ENCODE results near the gene PRR20E. TPM values are rescaled to one million over a fixed set of nuclear protein-coding genes. Genes with fewer than 3 reads are reported as not detected.

The PRR20E gene
- total and polyA plus RNA-seq, 9 of the 15 experiments (the other 6 are each of a cell fraction or from before 2014, with no cell fraction given), result not detected

DNA sequence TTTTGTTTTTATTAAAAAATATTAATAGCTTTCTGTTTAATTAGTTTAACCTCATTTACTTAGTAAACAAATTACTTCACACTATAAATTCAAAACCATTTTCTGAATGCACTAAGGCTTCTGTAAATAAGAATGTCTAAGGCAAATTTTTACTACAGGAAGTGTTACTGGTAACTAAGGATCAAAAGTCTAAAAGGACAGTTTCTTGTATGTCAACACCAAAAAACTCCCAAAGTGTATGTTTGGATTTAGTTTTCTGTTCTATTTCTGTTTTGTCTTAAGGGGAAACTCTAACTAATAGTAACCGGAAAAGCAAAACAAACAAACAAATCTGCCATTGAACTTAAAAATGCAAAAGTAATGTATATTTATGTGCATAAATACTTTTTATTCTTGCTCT lies 24.7 kb downstream of the PRR20E start (continued):
- TF ChIP-seq ZNF655 (CRISPR knock-in tag; IDR thresholded peaks at IDR 0.05), result no peak
- no peak for TF ChIP-seq CSDE1 (IDR thresholded peaks at IDR 0.05)

DNA sequence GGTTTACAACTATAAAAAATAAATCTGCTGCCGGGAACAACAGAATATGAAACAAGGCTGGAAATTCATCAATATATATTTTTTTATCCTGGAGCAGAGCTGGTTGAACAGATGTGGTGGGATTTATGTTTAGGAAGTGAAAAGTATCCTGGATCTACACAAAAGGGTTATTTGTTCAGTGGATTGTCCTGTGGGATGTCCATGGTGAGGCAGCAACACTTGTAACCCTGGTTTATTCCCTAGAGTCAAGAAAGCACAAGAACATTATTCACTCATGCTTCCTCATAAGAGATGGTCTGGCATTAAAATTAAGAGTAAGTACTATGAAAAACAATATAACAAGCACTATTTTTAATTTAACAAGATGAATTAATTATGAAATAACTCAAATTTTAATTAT lies 46.0 kb downstream of the PRR20E start:
- POLR2A ChIA-PET, result no interaction called here
- Histone ChIP-seq H3K9me1 (ENCODE audit: control insufficient read depth, insufficient read depth, low read length) (no peaks in the 10 kb centered on the region), H3K27ac (ENCODE audit: extremely low read depth, low read depth, low read length) (no peak overlapping the region), H2AFZ (ENCODE audit: low read depth, low read length) (no peak overlapping the region), H3K27me3 (ENCODE audit: control insufficient read depth in 2 of 2, insufficient read depth in 2 of 2, low read length in 2 of 2) (no peaks in the 10 kb centered on the region), H4K20me1 (replicated peaks; ENCODE audit: control insufficient read depth, insufficient read depth, low read length) (no peaks in the 10 kb centered on the region), H3K79me2 (ENCODE audit: control insufficient read depth, insufficient read depth, low read length) (no peaks in the 10 kb centered on the region), H3K9me3 (replicated peaks; ENCODE audit: control insufficient read depth, insufficient read depth, low read depth, low read length) (no peaks in the 10 kb centered on the region), H3K4me3 (no peak overlapping the region), H3K4me2 (ENCODE audit: insufficient read depth, low read length) (no peak overlapping the region), H3K9ac (ENCODE audit: insufficient read depth in 1 of 2, low read depth in 2 of 2, low read length in 2 of 2) (no peak overlapping the region), H3K4me1 (replicated peaks in 1 of 2; ENCODE audit: control insufficient read depth in 2 of 2, insufficient read depth in 2 of 2, low read length in 2 of 2) (no peaks in the 10 kb centered on the region), H3K36me3 (ENCODE audit: control insufficient read depth, insufficient read depth, low read length) (no peaks in the 10 kb centered on the region)
- WGBS (ENCODE audit: insufficient coverage, low coverage, missing lambda C conversion rate), result 0% methylated on average over 1 of the region's 1 CpG
- FAIRE-seq (no peak), ATAC-seq (no peak), DNase-seq (ENCODE audit: extremely low read depth in 1 of 4, low spot score in 3 of 4) (no peak)
- CTCF ChIA-PET (ENCODE audit: low intra/inter-chr PET ratio), result no interaction called here
- in situ Hi-C loops (cut with MboI) (no loop called here), intact Hi-C loops (cut with micrococcal nuclease) (no loop called here)
- no TSS peak for BruUV-seq (replicated peaks)
- TF ChIP-seq ZNF184 (CRISPR knock-in tag; IDR thresholded peaks at IDR 0.05) (no peak), RBFOX2 (IDR thresholded peaks at IDR 0.05; ENCODE audit: low read depth, low read length) (no peak), CC2D1A (IDR thresholded peaks at IDR 0.05) (no peak), ZNF280A (IDR thresholded peaks at IDR 0.05; ENCODE audit: low read depth, partially characterized antibody) (no peak), HSF4 (CRISPR knock-in tag; IDR thresholded peaks at IDR 0.05; ENCODE audit: borderline replicate concordance) (no peak), ZBTB8A (IDR thresholded peaks at IDR 0.05; ENCODE audit: partially characterized antibody) (no peak), SMAD1 (IDR thresholded peaks at IDR 0.05; ENCODE audit: low read depth, low read length, partially characterized antibody) (no peak), HNRNPL (IDR thresholded peaks at IDR 0.05; ENCODE audit: low read depth, low read length) (no peak)
- TF ChIP-seq, protein P1, sequence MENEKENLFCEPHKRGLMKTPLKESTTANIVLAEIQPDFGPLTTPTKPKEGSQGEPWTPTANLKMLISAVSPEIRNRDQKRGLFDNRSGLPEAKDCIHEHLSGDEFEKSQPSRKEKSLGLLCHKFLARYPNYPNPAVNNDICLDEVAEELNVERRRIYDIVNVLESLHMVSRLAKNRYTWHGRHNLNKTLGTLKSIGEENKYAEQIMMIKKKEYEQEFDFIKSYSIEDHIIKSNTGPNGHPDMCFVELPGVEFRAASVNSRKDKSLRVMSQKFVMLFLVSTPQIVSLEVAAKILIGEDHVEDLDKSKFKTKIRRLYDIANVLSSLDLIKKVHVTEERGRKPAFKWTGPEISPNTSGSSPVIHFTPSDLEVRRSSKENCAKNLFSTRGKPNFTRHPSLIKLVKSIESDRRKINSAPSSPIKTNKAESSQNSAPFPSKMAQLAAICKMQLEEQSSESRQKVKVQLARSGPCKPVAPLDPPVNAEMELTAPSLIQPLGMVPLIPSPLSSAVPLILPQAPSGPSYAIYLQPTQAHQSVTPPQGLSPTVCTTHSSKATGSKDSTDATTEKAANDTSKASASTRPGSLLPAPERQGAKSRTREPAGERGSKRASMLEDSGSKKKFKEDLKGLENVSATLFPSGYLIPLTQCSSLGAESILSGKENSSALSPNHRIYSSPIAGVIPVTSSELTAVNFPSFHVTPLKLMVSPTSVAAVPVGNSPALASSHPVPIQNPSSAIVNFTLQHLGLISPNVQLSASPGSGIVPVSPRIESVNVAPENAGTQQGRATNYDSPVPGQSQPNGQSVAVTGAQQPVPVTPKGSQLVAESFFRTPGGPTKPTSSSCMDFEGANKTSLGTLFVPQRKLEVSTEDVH (IDR thresholded peaks at IDR 0.05; ENCODE audit: low read depth, partially characterized antibody), result no peak
- TF ChIP-seq, protein P2, sequence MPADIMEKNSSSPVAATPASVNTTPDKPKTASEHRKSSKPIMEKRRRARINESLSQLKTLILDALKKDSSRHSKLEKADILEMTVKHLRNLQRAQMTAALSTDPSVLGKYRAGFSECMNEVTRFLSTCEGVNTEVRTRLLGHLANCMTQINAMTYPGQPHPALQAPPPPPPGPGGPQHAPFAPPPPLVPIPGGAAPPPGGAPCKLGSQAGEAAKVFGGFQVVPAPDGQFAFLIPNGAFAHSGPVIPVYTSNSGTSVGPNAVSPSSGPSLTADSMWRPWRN (IDR thresholded peaks at IDR 0.05; ENCODE audit: low read depth), result no peak

All from K562 (cell line).